ENCODE data around the gene CDH4. TPM values are rescaled to one million over a fixed set of nuclear protein-coding genes. Genes with fewer than 3 reads are reported as not detected.

Gene CDH4
- total and polyA plus RNA-seq, 2 of the 8 experiments (the other 6 are each of a cell fraction or from before 2014, with no cell fraction given): 4.3 to 7.9 TPM

GRCh38 chr20:61662226-61662967 lies 410.3 kb downstream of the CDH4 start:
- Histone ChIP-seq H3K4me3 (ENCODE audit: extremely low read depth in 1 of 4, insufficient read depth in 2 of 4, low read depth in 3 of 4, low read length in 4 of 4) (no peak overlapping the region), H3K27me3 (replicated peaks in 1 of 4; ENCODE audit: control insufficient read depth in 3 of 4, extremely low read depth in 1 of 4, insufficient read depth in 3 of 4, low read length in 3 of 4) (peaks cover 0 to 2% (median 0%) of the 10 kb centered on the region in 4 experiments; a peak in 2 of 7 replicates), H3K36me3 (ENCODE audit: control insufficient read depth in 2 of 4, insufficient read depth in 4 of 4, low read length in 3 of 4) (no peaks in the 10 kb centered on the region), H3K56ac (replicated peaks; ENCODE audit: insufficient read length, low read depth, low read length) (no peak overlapping the region), H2BK5ac (ENCODE audit: low read depth, low read length) (no peak overlapping the region), H4K91ac (replicated peaks; ENCODE audit: insufficient read length, low read length) (no peak overlapping the region), H3K9ac (replicated peaks in 1 of 4; ENCODE audit: extremely low read depth in 1 of 4, low read depth in 3 of 4, low read length in 3 of 4) (no peak overlapping the region), H3K4ac (replicated peaks; ENCODE audit: insufficient read length, low read depth, low read length) (no peak overlapping the region), H4K20me1 (replicated peaks in 1 of 2; ENCODE audit: control insufficient read depth in 1 of 2, insufficient read depth in 2 of 2, low read length in 2 of 2) (peaks cover 4 to 5% of the 10 kb centered on the region in 2 experiments), H3K4me2 (ENCODE audit: insufficient read depth in 1 of 2, low read depth in 2 of 2, low read length in 2 of 2) (no peak overlapping the region), H3K79me1 (ENCODE audit: low read depth, low read length) (no peaks in the 10 kb centered on the region), H3K14ac (ENCODE audit: insufficient read length) (no peak overlapping the region), H3K23ac (ENCODE audit: insufficient read length) (no peak overlapping the region), H3K23me2 (ENCODE audit: low read depth, low read length) (no peaks in the 10 kb centered on the region), H2BK12ac (ENCODE audit: low read depth, low read length) (peak overlapping the region; percentile 39; the same call in 1 of the 2 replicates), H4K8ac (ENCODE audit: extremely low read depth, insufficient read depth, low read length) (no peak overlapping the region), H2BK15ac (ENCODE audit: low read length) (no peak overlapping the region), H2AFZ (ENCODE audit: low read length) (no peak overlapping the region), H3K79me2 (ENCODE audit: control insufficient read depth in 1 of 2, insufficient read depth in 2 of 2, low read length in 2 of 2) (no peaks in the 10 kb centered on the region), H3K9me3 (ENCODE audit: insufficient read depth in 2 of 2, low read depth in 1 of 2, low read length in 1 of 2) (no peaks in the 10 kb centered on the region), H3K27ac (ENCODE audit: low read depth, low read length) (no peak overlapping the region), H3K18ac (ENCODE audit: extremely low read depth, low read length) (no peak overlapping the region), H2BK20ac (ENCODE audit: low read length) (no peak overlapping the region), H2BK120ac (replicated peaks; ENCODE audit: low read depth, low read length) (no peak overlapping the region), H2AK5ac (ENCODE audit: low read depth, low read length) (no peak overlapping the region), H3K4me1 (replicated peaks in 1 of 4; ENCODE audit: control insufficient read depth in 3 of 4, insufficient read depth in 4 of 4, low read length in 3 of 4) (peaks cover 0 to 5% (median 0%) of the 10 kb centered on the region in 4 experiments; a peak in 2 of 7 replicates), H4K5ac (ENCODE audit: insufficient read length, low read depth, low read length) (no peak overlapping the region)
- ChIA-PET CTCF (ENCODE audit: partially characterized antibody) (interaction anchor here (0.7 to 2.7 kb wide), 12 partner anchors 8 to 400 kb away, joined by 3 to 14 read pairs (median 4); no protein-coding TSS in a partner anchor), POLR2A (ENCODE audit: partially characterized antibody) (no interaction called here)
- peak; percentile 41 to 76 (median 74); a peak in 3 of 4 replicates for TF ChIP-seq CTCF (IDR thresholded peaks at IDR 0.05; ENCODE audit: control extremely low read depth in 1 of 3, insufficient read depth in 1 of 3, low read depth in 1 of 3, low read length in 3 of 3)
- TF ChIP-seq CEBPB (IDR thresholded peaks at IDR 0.05; ENCODE audit: low read depth, low read length): no peak
- no peak for TF ChIP-seq GABPA (IDR thresholded peaks at IDR 0.05; ENCODE audit: borderline replicate concordance, insufficient read depth, low read length)
- peak; percentile 46 to 47 for TF ChIP-seq RAD21 (IDR thresholded peaks at IDR 0.05 in 1 of 2, conservative IDR thresholded peaks at IDR 0.05 in 1 of 2; ENCODE audit: low read depth in 2 of 2, low read length in 2 of 2)
- DNase-seq (ENCODE audit: low read depth in 1 of 2, low spot score in 2 of 2): peak in 1 of 2 experiments; percentile 77
- FAIRE-seq: no peak
- WGBS, 2 experiments (ENCODE audit: extremely low coverage in 1 of 2, insufficient coverage in 1 of 2, insufficient read length in 1 of 2, insufficient replicate concordance in 2 of 2, low coverage in 1 of 2, low lambda C conversion rate in 2 of 2, missing lambda C conversion rate in 1 of 2): 91% methylated on average over 31 of the region's 32 CpGs; no CpG with 5 or more reads in 1 of the 2 experiments

Data from H1 (cell line).